HuH-7 (cell line): ENCODE data around the gene BCAS1.

Experiments
- DNase-seq: peaks from one replicate; pipeline ENCODE4 v3.0.0; 2011; ENCODE audit warnings: low spot score

BCAS1 gene

DNA sequence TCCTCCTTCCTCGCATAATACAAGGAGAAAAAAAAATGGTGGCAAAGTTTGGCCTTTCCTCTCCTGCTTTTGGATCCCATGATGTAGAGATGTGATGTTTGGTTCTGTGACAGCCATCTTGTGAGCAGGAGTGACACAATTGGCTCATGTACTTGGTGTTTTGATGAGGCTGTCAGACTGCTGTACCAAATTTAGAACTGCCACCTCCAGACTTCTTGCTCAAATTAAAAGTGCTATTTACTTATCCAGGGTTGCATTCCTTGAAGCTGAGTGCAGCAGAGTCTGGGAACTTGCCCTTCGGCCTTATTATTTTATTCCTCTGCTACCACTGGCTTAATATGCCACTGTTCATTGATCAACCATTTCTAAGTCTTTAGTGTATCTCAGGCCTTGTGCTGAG, 21.9 kb downstream of the BCAS1 start:
- DNase-seq, result no peak

DNA sequence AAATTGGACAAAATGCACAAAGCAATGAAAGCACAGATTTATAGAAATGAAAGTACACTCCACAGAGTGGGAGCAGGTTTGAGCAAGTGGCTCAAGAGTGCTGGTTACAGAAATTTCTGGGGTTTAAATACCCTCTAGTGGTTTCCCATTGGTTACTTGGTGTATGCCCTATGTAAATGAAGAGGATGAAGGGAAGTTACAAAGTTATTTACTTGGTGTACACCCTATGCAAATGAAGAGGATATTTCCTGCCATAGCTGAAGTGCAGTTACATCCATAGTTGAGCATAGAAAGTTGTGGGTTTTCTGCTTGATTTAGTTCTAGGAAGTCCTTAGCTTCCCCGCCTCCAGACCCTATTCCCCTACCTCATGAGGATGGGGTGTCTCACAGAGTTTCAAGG, 22.7 kb downstream of the BCAS1 start:
- DNase-seq, result no peak

DNA sequence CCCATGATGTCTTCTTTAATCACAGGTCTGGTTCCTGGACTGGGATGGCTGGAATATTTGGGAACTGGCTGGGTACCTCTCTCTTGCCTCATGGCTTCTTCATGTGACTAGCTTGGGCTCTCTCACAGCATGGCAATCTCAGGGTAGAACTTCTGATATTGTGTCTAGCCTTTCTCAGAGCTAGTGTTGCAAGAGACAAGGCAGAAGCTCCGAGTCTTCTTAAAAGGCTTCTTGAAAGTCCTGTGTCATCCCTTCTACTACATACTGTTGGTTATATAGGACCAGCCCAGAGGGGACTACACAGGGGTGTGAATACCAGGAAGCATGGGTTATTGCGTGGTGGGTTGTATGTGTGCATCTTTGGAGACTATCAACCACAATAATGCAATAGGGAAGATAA, 23.3 kb downstream of the BCAS1 start:
- no peak for DNase-seq

DNA sequence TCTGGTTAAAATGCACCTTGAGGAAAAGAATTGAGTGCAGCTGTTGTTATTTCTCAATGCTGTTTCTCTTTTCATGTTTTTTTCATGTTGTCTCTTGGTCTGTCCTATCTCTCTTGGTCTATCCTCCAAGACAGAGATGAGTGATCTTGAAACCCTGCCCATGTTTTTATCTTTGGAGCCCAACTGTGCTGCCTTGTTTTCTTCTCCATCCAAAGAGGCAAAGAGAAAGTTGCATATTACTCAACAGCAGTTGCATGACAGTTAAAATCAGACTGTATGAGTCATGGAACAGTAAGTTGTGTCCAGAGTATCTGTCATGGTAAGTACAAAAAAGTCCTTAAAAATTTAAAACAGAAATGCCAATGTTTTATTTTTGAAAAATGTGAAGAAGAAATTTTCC, 26.2 kb downstream of the BCAS1 start:
- no peak for DNase-seq

DNA sequence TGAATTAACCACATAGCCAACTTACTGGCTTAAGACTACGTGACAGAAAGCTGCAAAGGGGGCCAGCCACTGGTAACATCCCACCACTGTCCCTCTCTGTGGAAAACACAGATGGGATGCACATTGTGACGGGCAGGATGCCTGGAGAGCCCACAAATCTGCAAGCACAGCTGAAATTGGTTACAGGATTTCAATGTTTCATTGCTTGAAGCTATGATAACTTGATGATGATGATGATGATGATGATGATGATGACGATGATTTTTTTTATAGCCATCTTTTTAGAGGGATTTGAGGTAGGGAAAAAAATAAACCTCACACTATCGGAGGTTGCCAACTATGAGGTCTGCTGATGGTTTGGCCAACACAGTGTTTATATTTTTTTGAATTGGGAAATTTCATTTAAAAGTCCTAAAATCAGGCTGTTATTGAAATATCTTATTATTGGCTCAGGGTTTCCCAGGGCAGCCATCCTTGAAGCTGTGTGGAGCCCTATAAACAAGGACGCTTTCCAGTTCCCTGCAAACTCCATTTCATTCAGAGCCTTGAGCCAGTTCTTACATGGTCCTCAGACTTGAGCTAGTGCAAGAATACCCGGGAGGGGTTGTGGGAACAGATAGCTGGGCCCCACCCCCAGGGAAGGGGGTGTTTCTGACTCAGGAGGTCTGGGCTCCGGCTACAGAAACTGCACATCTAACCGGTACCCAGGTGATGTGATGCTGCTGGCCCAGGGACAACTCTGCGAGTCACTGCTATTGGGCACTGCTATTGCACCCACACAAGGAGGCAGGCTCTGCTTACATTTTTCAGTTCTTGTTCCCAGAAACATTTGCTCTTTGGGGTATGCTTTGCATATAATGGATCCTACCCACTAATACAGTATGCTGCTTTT, 27.1 kb downstream of the BCAS1 start:
- no peak for DNase-seq

DNA sequence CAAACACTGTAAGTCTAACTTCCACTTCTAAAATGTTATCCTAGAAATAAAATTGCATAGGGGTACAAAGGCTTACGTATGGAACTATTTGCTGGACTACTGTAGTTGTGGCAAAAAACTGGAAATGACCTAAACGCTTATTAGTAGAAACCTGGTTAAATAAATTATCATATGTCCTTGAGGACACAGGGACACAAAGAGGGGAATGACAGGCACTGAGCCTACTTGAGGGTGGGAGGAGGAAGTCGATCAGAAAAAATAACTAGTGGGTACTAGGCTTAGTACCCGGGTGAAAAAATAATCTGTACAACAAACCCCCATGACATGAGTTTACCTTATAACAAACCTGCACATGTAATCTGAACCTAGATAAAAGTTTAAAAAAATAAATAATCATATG, 28.4 kb downstream of the BCAS1 start:
- DNase-seq, result no peak

DNA sequence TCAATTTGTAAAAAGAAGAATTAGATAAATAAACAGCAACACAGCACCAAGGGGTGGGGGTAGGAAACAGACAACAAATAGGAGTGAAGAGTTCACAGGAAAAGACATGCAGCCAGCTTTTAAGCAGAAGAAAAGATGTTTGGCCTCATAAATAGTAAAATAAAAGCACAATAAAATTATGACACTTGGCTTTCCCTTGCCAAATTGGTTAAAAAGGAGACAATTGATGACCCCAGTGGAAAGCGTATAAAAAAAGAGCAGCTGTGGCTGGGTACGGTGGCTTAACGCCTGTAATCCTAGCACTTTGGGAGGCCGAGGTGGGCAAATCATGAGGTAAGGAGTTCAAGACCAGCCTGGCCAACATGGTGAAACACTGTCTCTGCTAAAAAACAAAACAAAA, 29.1 kb downstream of the BCAS1 start:
- DNase-seq, result no peak

DNA sequence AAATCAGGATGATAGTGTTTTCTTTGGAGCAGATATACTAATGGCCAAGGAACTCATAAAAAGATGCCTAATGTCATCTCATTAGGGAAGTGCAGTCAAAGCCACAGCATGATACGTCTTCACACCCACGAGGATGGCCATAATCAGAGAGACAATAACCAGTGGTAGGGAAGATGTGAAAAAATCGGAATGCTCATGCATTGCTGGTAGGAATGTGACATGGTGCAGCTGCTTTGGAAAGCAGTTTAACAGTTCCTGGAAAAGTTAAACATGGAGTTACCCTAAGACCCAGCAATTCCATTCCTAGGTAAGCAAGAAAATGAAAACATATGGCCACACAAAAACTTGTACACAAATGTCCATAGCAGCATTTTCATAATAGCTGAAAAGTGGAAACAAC, 29.9 kb downstream of the BCAS1 start:
- DNase-seq, result no peak

DNA sequence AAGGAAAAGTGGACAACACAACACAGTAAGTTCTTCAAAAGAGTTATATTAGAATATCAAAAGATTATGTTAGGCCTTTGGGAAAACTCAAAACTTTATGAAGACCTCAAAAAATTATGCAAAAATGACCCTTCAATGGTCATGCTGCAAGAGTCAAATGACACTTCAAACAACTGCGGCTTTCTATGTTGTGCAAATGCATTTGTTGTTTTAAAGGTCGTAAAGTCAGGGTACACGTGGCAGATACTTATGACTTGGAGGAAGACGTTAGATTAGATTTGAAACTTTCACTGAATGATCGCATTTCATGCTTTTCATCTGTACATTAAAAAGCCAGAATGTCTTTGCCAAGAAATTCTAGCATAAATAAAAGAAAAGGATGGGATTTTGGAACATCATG, 31.4 kb downstream of the BCAS1 start:
- no peak for DNase-seq

DNA sequence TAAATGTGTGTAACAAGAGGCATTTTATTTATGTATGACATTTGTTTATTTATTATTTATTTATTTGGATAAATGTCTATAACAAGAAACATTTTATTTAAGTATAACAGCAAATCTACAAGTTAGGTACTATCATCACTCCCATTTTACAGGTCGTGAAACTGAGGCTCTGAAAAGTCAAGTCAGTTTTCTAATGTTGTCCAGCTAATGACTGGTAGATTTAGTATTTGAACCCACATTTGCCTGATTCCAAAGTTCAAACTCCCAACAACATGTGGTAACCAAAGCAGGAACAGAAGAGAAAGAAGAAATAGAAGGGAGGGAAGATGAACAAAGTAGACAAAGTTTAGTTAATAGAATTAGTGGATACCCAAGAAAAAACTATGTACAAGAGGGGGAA, 32.9 kb downstream of the BCAS1 start:
- DNase-seq, result no peak

DNA sequence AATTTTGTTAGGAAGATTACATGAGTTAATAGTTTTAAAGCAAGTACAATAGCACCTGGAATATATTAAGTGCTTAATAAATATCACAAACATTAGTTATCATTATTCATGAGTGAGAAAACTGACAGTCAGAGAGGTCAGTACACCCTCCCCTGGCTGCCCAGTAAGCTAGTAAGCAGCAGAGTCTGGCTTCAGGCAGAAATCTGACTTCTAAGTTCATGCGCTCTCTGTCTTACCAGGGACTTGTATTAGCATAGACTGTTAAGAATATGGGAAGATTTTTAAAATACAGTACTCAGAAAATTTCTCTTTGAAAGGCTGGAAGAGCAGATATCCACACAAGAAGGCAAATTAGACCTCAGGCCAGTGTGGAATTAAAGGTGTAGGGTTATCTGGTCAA, 40.8 kb downstream of the BCAS1 start:
- no peak for DNase-seq

DNA sequence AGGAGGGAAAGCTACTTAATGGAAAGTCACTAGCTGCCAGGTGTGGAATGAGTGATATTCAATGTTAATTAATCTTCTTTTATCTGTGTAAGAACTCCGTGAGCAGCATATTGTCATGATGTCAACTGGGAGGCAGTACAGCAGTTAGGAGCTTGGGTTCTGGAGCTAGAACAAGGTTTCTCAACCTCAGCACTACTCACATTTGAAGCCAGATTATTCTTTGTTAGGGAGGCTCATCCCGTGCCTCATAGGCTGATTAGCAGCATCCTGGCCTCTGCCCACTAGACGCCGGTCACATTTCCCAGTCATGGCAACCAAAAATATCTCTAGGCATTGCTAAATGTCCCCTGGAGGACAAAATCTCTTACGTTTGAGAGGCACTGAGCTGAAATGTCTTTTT, 41.2 kb downstream of the BCAS1 start:
- no peak for DNase-seq

DNA sequence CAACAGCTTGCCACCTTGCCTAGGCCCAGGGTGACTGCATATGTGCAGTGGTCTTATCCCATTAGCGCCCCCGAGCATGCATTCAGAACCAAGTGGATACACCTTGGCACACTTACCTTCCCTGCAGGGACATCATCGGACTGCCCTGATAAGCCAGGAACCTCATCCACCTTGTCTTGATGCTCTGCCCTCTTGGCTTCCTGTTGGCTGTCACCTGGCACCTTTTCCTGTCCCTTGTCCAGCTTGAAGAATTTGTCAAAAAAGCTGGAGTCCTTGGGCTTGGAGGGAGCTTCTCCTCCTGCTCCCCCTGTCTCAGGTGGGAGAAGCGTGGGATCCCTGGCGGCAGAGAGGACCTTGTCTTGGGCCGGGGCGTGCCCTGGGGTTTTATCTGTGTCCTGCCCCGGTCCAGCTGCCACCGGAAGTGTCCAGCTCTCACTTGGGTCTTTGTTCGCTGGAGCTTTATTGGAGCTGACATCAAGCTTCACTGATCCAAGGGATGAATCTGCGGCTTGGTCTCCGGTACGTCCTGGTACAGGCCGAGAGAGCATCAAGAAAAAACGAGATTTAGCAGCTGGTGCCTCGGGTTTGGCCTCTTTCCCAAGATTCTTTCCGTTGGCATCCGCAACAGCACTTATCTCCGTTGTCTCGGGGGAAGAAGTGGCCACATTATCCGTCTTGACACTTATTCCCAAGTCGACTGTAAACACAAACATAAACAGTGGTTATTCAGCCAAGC, 42.0 kb downstream of the BCAS1 start:
- DNase-seq, result no peak

DNA sequence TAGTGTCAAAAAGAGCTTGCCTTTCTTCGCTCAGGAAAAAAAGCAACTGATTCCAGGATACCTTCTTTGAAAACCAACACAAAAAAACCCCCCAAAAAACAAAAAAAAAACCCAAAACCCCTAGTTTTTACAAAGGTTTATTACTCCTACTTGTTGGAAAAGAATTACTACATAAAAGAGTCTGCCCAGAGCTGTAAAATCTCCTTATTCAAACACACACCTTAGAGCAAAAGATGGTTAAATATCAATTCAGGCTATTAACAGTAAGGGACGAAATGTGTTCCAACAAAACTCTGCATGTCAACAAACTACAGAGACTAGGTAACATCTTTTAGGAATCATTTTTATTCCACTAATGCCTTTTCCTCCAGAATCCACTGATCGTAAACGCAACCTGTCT, 42.7 kb downstream of the BCAS1 start:
- no peak for DNase-seq

DNA sequence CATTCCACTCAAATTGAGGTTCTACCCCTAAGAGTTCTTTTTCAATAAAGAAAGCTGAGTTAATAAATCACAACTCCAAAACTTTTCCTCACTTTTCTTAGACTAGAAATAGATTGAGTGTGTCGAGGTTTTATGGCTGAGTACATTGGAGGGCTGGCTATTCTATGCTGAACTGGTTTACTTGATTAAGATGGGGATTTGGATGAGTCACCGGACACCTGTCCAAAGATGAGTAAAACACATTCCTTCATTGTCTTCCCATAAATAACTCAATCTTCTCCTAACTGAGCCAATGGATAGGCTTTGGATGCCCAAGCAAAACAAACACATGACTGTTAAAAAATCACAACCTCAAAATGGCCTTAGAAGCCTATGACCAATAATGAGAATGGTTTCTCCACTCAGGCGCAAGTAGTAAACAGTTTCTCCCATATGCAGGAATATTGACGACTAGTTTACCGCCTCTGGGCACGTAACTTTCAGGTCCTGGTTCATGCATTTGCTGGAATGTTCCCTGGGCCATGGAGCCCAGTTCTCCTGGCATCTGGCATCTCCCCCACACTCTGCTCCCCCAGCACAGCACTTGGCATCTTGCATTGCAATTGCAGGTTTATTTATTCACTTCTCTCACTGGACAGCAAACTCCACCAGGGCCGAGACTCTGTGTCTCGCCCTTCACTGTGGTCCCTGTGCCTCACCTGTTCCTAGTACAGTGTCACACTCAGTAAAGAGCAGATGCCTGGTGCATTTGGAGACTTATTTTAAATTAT, 43.9 kb downstream of the BCAS1 start:
- no peak for DNase-seq

DNA sequence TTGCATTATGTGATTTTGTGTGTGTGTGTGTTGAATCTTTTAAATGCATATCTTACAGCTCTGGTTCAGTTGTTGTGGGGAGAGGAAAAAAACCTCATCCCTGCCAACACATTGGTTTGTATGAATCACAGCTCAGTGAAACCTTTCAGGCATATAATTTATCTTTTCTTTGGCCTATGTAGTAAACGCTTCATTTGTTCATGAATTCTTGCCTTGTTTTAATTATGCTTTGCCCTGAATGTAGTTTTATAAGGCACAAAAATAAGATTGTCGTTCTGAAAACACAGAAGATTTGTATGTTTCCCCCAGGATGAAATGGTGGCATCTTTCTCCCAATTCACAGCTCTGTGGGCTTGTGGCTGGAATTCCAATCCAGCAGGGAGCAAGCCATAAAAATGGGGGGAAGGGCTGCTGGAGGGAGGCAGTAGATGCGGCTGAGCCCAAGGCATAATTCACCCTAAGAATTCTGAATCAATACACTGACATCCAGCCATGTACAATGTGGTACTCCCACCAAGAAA, 45.1 kb downstream of the BCAS1 start:
- DNase-seq, result no peak

DNA sequence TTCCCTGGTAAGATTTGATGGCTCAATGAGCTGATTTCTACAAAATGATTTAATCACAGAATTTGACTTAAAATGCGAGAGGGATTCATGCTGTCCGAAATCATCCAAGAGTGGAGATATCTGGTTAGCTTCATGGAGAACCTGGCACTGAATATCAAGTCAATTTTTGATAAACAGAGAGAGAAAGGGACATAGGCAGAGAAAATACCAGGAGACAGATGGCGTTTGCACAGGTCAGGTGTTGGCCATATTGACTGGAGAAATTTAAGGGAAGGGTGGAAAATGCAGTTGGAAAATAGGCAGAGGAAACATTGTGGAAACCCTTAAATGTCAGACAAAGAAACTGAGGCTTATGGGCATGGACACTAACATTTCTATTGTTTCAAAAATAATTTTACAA, 47.0 kb downstream of the BCAS1 start:
- no peak for DNase-seq

DNA sequence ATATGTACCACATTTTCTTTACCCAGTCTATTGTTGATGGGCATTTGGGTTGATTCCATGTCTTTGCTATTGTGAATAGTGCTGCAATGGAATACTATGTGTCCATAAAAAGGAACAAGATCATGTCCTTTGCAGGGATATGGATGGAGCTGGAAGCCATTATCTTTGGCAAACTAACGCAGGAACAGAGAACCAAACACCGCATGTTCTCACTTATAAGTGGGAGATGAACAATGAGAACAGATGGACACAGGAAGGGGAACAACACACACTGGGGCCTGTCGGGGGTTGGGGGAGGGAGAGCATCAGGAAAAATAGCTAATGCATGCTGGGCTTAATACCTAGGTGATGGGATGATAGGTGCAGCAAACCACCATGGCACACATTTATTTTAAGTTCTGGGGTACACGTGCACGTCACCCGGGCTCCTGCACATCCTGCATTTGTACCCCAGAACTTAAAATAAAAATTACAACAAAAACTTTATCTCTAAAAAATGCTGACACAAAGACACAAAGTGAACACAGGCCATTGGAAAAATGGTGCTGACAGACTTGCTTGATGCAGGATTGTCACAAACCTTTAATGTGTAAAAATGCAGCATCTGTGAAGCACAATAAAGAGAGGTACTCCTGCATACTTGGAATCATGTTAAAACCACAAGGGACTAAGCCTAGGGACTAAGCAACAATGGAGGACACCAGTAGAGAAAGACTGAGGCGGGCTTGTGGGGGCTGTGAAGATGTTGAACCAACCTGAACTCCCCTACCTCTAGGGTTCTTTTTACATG, 48.8 kb downstream of the BCAS1 start:
- DNase-seq, result no peak

DNA sequence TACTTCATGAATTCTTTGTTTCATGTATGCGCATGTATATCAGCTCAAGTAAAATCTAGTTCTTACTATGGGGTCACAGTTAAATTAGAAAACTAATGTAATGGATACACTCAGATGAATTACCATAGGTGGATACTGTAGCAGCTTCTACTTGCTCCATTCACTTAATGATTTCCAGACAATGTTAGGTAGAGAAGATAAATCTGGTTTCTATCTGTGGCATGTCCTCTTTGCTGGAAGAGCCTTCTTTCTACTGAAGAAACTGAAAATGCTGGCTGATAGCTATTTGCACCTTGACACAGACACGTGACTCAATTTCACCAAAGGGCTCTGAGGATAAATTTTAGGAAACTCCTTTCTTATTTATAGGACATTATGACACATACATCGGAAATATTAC, 49.5 kb downstream of the BCAS1 start:
- no peak for DNase-seq

DNA sequence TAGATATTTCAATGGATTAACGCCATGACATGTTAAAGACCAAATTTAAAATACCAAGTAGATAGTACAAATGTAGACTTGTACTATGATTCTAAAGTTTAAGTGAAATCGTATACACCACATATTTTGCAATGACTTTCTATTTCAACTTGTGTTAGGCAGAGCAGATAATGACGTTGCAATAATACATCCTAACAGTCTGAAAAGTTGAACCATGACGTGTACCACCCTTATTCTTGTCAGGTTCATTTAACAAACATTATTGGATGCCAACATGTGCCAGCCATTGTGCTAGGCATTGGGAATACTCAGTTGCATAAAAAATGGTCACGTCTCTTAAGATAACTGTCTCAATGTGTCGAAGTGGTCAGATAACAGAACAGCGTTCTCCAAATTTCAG, 50.0 kb downstream of the BCAS1 start:
- no peak for DNase-seq

DNA sequence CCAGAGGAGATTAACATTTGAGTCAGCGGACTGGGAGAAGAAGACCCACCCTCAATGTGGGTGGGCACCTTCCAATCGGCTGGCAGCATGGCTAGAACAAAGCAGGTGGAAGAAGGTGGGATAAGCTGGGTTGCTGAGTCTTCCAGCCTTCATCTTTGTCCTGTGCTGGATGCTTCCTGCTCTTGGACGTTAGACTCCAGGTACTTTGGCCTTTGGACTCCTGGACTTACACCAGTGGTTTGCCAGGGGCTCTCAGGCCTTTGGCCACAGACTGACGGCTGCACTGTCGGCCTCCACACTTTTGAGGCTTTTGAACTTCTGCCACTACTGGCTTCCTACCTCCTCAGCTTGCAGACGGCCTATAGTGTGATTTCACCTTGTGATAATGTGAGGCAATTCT, 50.8 kb downstream of the BCAS1 start:
- DNase-seq, result no peak

DNA sequence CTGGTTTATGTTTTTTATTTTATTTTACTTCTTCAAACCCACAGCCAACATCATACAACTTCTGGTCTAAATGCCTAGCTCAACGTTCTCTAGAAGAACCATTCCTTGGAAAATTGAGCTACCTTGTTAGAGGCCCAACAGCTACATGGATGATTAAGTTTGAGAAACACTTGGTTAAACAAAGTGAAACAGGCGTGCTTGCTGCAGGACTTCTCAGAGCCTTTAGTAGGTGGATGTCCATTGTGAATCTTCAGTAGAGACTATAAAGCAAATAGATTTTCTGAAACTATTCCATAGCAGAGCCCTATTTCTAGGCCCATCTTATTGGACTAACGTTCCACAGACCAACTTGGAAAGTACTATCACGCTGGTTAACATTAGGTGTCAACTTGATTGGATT, 51.3 kb downstream of the BCAS1 start:
- DNase-seq, result no peak
